BJ (cell line): ENCODE data around the gene TMC4. TPM values are rescaled to one million over a fixed set of nuclear protein-coding genes. Genes with fewer than 3 reads are reported as not detected.

Source experiments
- CTCF ChIA-PET: fragments of 350-600 bp; formaldehyde crosslinking; extraction: SDS; loops from one replicate; lab custom pipeline; 2021; ENCODE audit warnings: antibody characterized with exemption, inconsistent platforms; lab: Yijun Ruan, JAX
- POLR2A ChIA-PET: fragments of 300-600 bp; sonication (Branson Sonifier 250); formaldehyde crosslinking; extraction: SDS; loops from one replicate; lab custom pipeline; 2021; ENCODE audit warnings: antibody characterized with exemption; lab: Charles Lee
- DNase-seq: peaks from one replicate; pipeline ENCODE4 v3.0.0-alpha.2; 2011; ENCODE audit warnings: low read depth
- H3K27me3 ChIP-seq: 2 replicates; pipeline ENCODE4 v1.6.0; 2011; ENCODE audit warnings: low read length; ENCODE audit not compliant: control insufficient read depth, insufficient read depth
- H3K36me3 ChIP-seq: 2 replicates; pipeline ENCODE4 v1.5.1; 2011; ENCODE audit warnings: low read length; ENCODE audit not compliant: control insufficient read depth, insufficient read depth
- H3K4me3 ChIP-seq: 2 replicates; pipeline ENCODE4 v1.5.1; 2011; ENCODE audit warnings: low read depth, mild to moderate bottlenecking, control low read depth, low read length
- polyA plus RNA-seq: library from polyadenylated mRNA; depleted of rRNA; stranded (reverse); fragments of >200 nt; gene quantifications from 2 replicates; pipeline ENCODE4 v1.2.3, GENCODE V29; 2011
- TF ChIP-seq, protein P1 (sequence below): IDR thresholded peaks from 2 replicates; pipeline ENCODE4 v1.5.1; 2011; ENCODE audit warnings: low read depth, mild to moderate bottlenecking, control low read depth, inconsistent platforms, low read length, moderate library complexity; ENCODE audit not compliant: insufficient read depth

The TMC4 gene
- polyA plus RNA-seq, 1 experiment, result 0.55 TPM

DNA sequence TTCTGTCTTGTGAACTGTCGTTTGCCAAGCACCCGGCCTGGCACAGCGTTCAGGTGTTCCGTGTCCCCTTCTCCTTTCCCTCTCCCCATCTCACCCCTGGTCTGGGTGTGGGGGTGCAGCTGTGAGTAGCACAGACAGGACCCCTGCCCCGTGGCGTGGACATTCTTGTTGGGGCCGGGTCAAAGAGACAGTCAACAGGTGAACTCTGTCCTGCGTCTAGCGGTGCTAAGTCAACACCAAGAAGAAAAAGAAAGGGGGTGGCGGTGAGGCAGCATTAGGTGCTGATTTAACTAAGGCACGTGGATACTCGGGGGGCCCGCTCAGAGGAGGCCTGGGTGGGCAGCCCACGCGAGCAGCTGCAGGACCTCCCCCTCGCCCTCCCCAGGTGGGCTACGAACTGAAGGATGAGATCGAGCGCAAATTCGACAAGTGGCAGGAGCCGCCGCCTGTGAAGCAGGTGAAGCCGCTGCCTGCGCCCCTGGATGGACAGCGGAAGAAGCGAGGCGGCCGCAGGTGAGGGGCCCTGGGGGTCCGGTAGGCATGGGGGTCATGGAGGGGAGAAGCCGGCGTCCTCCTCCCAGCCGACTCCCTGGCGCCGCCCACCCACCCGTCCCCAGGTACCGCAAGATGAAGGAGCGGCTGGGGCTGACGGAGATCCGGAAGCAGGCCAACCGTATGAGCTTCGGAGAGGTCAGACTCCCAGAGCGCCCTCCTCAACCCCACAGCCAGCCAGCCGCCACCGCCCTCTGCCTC lies 45.1 kb downstream of the TMC4 start:
- ChIA-PET CTCF (no interaction called here), POLR2A (no interaction called here)
- Histone ChIP-seq H3K27me3 (no peaks in the 10 kb centered on the region), H3K4me3 (no peak overlapping the region), H3K36me3 (peaks cover 35% of the 10 kb centered on the region)
- TF ChIP-seq, protein P1, sequence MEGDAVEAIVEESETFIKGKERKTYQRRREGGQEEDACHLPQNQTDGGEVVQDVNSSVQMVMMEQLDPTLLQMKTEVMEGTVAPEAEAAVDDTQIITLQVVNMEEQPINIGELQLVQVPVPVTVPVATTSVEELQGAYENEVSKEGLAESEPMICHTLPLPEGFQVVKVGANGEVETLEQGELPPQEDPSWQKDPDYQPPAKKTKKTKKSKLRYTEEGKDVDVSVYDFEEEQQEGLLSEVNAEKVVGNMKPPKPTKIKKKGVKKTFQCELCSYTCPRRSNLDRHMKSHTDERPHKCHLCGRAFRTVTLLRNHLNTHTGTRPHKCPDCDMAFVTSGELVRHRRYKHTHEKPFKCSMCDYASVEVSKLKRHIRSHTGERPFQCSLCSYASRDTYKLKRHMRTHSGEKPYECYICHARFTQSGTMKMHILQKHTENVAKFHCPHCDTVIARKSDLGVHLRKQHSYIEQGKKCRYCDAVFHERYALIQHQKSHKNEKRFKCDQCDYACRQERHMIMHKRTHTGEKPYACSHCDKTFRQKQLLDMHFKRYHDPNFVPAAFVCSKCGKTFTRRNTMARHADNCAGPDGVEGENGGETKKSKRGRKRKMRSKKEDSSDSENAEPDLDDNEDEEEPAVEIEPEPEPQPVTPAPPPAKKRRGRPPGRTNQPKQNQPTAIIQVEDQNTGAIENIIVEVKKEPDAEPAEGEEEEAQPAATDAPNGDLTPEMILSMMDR, result no peak
- DNase-seq, result no peak

DNA sequence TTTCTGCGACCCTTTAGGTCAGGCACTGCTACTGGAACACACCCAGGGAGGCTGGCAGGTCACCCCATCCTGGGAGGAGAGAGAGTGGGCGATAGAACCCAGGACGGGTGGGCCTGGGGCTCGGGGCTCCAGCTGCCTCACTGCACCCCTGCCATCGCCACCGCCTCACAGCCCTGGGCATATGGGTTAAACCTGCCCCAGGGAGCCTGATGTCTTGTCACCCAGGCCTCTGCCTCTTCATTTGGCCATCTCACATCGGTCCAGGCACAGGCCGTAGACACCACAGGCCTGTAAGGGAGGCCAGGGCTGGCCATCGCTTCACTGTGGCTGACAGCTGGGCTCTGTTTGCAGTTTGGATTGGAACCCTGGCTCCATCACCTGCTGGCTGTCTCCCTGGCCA lies 47.2 kb downstream of the TMC4 start:
- CTCF ChIA-PET, result no interaction called here
- DNase-seq, result no peak
- H3K4me3 ChIP-seq, result no peak overlapping the region
- peaks cover 38% of the 10 kb centered on the region for H3K36me3 ChIP-seq
- TF ChIP-seq, protein P1, result no peak
- no peaks in the 10 kb centered on the region for H3K27me3 ChIP-seq
- POLR2A ChIA-PET, result no interaction called here

GRCh38 chr19:54124393-54124792 lies 48.6 kb downstream of the TMC4 start:
- H3K4me3 ChIP-seq, result no peak overlapping the region
- CTCF ChIA-PET, result no interaction called here
- no peaks in the 10 kb centered on the region for H3K27me3 ChIP-seq
- TF ChIP-seq, protein P1, result no peak
- POLR2A ChIA-PET, result interaction anchor here (0.6 kb wide), 1 partner anchor 27 kb away, joined by 5 read pairs; no protein-coding TSS in a partner anchor
- no peak for DNase-seq
- H3K36me3 ChIP-seq, result peaks cover 41% of the 10 kb centered on the region

DNA sequence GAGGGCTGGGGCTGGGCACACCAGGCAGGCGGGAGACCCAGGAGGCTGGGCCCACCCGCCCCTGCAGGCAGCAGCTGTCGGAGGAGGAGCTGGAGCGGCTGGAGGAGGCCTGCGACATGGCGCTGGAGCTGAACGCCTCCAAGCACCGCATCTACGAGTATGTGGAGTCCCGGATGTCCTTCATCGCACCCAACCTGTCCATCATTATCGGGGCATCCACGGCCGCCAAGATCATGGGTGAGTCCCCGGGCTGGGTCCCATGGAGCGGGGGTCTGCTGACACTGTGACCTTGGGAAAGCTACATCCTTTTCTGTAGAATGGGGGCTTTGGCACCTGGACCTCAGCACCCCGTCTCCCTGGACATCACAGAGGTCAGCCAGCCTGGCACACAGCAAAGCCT lies 49.3 kb downstream of the TMC4 start:
- CTCF ChIA-PET, result no interaction called here
- TF ChIP-seq, protein P1, result no peak
- Histone ChIP-seq H3K27me3 (no peaks in the 10 kb centered on the region), H3K36me3 (peaks cover 36% of the 10 kb centered on the region), H3K4me3 (no peak overlapping the region)
- POLR2A ChIA-PET, result interaction anchor here (0.6 kb wide), 2 partner anchors 26 to 250 kb away, joined by 3 to 5 read pairs; no protein-coding TSS in a partner anchor
- no peak for DNase-seq

DNA sequence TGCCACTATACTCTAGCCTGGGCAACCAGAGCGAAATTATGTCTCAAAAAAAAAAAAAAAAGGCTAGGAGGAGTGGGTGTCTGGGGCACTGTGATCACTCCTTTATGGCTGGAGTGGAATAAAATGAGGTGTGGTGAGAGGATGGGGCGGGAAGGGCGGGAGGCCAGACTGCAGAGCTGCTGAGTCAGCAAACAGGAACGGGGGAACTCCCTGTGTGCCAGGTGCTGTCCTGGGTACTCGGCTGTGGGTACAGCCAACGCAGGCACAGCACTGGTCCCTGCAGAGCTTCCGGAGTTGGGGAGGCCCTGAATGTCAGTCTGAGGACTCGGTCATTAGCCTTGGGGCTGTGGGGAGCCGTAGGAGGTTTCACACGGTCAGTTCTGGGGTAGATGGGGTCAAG lies 51.7 kb downstream of the TMC4 start:
- Histone ChIP-seq H3K27me3 (no peaks in the 10 kb centered on the region), H3K36me3 (peaks cover 34% of the 10 kb centered on the region), H3K4me3 (no peak overlapping the region)
- TF ChIP-seq, protein P1, result no peak
- CTCF ChIA-PET, result no interaction called here
- DNase-seq, result no peak
- POLR2A ChIA-PET, result no interaction called here
